ENCODE results near the gene MAMSTR.

DNA sequence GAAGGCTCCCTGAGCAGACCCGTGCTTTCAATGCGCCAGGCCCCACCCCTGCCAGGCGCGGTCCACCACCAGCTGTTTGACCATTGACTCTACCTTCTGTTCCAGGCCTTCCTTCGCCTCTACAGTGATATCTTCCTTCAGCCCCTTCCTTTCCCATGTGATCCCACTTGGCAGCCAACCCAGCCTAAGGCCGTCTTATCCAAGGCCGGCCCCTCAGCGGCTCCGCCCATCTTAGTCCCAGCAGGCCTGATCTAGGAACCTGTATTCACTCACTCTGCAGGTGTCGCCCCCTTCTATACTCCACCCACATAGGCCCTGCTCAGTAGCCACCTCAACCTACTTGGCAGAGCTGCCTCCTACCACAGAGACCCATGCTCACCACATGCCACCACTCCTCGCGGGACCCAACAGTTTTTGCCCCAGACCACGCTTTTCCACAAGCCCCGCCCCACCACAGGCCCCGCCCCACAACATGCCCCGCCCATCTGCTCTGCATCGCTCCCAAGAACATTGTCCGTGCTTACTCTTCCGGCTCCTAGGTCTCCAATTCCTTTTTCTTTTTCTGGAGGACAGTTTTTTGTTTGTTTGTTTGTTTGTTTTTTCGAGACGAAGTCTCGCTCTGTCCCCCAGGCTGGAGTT, 18.0 kb upstream of the MAMSTR start:
- TF ChIP-seq, protein P1, sequence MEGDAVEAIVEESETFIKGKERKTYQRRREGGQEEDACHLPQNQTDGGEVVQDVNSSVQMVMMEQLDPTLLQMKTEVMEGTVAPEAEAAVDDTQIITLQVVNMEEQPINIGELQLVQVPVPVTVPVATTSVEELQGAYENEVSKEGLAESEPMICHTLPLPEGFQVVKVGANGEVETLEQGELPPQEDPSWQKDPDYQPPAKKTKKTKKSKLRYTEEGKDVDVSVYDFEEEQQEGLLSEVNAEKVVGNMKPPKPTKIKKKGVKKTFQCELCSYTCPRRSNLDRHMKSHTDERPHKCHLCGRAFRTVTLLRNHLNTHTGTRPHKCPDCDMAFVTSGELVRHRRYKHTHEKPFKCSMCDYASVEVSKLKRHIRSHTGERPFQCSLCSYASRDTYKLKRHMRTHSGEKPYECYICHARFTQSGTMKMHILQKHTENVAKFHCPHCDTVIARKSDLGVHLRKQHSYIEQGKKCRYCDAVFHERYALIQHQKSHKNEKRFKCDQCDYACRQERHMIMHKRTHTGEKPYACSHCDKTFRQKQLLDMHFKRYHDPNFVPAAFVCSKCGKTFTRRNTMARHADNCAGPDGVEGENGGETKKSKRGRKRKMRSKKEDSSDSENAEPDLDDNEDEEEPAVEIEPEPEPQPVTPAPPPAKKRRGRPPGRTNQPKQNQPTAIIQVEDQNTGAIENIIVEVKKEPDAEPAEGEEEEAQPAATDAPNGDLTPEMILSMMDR (IDR thresholded peaks at IDR 0.05) = no peak
- no peak for TF ChIP-seq POLR2A (IDR thresholded peaks at IDR 0.05)

Data from heart left ventricle (tissue), 13 donors.